Measurements from ENCODE around the gene NINJ2. TPM values are rescaled to one million over a fixed set of nuclear protein-coding genes. Genes with fewer than 3 reads are reported as not detected.
A peak's percentile ranks its signal among the peaks of the same experiment; 100 is the strongest.
"Not testable (repeated sequence)": the region's sequence is repeated elsewhere in the genome, so short reads cannot be mapped to it uniquely, and the experiment has no call there.

Gene NINJ2
- total RNA-seq, 1 experiment from 2014 or later, result 3.1 TPM

- H3K36me3 ChIP-seq, result peaks cover 9% of the 10 kb centered on the region; the same call in 1 of the 2 replicates
Measured at GRCh38 chr12:647385-648085, 15.7 kb downstream of the NINJ2 start.

GRCh38 chr12:646442-647384 lies 16.5 kb downstream of the NINJ2 start:
- DNase-seq, result no peak
- Histone ChIP-seq H3K4me3 (no peak overlapping the region), H3K9me3 (no peaks in the 10 kb centered on the region)

More at GRCh38 chr12:647385-648085, 15.7 kb downstream of the NINJ2 start:
- Histone ChIP-seq H3K27me3 (no peaks in the 10 kb centered on the region), H3K9me3 (no peaks in the 10 kb centered on the region), H3K4me3 (no peak overlapping the region)
- no peak for DNase-seq

DNA sequence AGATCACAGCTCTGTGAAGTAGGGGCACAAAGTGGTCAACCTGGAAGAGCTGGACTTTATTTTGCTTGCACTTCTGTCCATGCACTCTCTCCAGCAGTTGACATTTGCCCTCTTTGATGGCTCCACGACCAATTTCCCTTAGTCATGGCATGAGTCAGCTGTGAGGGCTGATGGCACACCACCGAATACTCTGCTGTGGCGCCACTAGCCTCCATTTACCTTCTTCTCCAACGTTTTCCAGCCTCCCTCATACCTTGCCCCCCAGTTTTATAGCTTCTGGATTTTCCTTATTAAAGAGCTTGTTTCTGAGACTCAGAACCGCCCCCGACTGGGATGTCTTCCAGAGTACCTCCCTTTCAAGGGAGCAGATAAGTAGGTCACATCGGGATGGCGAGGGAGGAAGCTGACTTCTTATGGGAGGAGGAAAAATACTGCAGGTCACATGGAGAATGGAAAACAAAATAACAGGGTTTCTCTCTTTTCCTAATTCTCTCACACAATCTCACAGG lies 17.6 kb downstream of the NINJ2 start:
- no peak overlapping the region for H3K4me3 ChIP-seq
- peak; percentile 35 for DNase-seq
- no peaks in the 10 kb centered on the region for H3K9me3 ChIP-seq
- H3K36me3 ChIP-seq, result peaks cover 9% of the 10 kb centered on the region; the same call in 1 of the 2 replicates
- no peaks in the 10 kb centered on the region for H3K27me3 ChIP-seq

More at GRCh38 chr12:646442-647384, 16.5 kb downstream of the NINJ2 start:
- peaks cover 9% of the 10 kb centered on the region; the same call in 1 of the 2 replicates for H3K36me3 ChIP-seq
- no peaks in the 10 kb centered on the region for H3K27me3 ChIP-seq

GRCh38 chr12:644818-645552 lies 18.3 kb downstream of the NINJ2 start:
- DNase-seq, result peak; percentile 73
- Histone ChIP-seq H3K36me3 (peaks cover 9% of the 10 kb centered on the region; the same call in 1 of the 2 replicates), H3K27me3 (no peaks in the 10 kb centered on the region), H3K9me3 (no peaks in the 10 kb centered on the region), H3K4me3 (no peak overlapping the region)

DNA sequence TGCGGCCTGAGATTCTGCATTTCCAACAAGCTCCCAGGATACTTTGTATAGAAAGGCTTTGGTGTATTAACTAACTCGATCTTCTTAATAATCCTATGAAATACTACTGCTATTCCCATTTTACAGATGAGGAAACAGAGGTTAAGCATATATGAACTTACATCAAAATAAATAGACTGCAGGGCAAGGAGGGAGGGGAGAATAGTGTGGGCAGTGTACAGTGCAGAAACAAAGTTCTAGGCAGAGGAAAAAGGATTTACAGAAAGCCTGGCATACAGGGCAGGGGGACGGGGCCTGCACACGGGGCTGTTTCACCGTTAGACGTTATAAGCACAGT lies 19.0 kb downstream of the NINJ2 start:
- H3K9me3 ChIP-seq, result no peaks in the 10 kb centered on the region
- no peak for DNase-seq
- H3K4me3 ChIP-seq, result no peak overlapping the region

DNA sequence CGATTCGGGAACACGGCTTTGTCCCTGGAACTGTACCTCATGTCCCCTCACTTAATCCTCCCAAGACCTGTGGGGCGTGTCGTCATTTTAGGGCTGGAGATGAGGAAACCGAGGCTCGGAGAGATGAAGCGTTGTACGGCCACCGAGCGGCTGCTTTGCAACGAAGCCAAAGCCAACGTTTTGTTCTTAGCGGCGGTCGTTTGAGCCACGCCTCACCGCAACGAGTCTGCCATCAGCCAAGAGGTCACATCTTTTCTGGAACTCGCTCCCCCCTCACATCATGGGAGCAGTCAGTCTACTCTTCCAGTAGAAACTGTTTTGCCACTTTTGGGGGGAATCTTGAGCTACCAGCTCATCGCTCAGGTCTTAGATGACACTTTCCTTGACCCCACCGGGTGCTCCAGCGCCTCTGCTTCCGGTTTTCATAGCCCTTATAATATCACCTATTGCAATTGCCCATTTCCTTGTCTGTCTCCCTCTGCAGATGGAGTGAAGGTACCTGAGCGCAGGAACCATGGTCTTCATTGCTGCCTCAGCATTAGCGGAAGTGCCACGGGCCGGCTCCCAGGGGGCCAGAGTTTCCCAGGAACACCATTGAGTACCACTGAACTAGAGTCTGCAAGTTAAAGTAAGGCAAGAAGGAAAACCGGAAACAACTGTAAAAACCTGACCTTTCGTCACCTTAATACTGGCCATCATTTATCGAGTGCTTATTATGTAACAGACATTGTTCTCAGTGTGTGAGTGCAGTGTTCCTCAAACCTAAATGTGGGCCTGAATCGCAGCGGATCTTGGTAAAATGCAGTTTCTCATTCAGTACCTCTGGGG lies 19.6 kb downstream of the NINJ2 start:
- Histone ChIP-seq H3K9me3 (no peaks in the 10 kb centered on the region), H3K4me3 (peak overlapping the region; percentile 60), H3K36me3 (peaks cover 9% of the 10 kb centered on the region; the same call in 1 of the 2 replicates), H3K27me3 (no peaks in the 10 kb centered on the region)
- DNase-seq, result no peak

More for the DNA sequence above, 19.0 kb downstream of the NINJ2 start:
- peaks cover 9% of the 10 kb centered on the region; the same call in 1 of the 2 replicates for H3K36me3 ChIP-seq
- H3K27me3 ChIP-seq, result no peaks in the 10 kb centered on the region

DNA sequence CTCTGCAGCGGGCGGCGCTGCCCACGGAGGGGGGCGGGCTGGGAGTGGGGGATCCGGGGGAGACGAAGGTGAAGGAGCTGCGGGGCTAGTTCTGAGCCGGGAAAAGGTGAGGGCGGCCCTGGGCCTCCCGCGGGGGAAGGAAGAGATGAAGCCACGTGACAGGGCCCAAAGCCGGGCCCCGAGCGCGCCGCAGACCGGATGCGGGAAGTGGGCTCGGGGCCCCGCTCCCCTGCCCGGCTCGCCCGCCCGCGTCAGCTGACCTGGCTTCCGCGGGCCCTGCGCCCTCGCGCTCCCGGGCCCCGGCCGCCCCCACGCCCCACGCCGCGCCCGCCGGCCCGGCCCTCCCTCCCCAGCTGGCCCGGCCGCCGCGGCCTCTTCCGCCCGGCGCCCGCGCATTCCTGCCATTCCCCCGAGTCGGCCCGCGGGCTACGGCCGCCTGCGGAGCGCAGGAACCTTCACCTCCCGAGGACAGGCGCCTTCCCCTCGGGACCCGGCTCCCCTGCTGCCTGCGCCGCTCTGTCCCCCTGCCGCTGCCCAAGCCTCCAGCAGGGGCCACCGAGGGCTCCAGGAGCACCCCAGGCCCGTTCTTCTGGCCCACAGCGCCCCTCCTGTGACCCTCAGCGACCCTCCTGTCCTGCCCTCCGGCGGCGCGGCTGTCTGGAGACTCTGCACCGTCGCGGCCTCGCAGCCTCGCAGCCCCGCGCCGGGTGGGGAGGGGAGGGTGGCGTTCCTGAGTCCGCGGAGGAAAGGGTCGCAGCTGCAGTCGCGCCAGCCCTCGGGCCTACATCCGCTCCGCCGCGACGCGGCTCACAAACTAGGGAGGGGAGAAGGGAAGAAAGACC lies 20.4 kb downstream of the NINJ2 start:
- Histone ChIP-seq H3K4me3 (peak overlapping the region; percentile 60), H3K36me3 (peaks cover 9% of the 10 kb centered on the region; the same call in 1 of the 2 replicates), H3K9me3 (no peaks in the 10 kb centered on the region), H3K27me3 (no peaks in the 10 kb centered on the region)
- DNase-seq, result peak; percentile 90

DNA sequence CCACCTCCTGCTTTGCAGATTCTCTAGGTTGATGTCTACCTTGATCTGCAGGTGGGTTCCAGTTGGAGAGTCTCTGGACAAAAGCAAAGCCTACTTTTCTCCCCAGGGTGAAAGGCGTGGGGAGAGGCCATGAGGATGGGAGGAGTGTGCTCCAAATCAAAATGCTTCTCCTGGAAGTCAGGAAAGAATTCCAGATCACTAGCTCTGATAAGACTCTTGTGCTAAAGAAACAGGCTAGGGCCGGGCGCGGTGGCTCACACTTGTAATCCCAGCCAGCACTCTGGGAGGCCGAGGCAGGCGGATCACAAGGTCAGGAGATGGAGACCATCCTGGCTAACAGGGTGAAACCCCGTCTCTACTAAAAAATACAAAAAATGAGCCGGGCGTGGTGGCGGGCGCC lies 21.9 kb downstream of the NINJ2 start:
- H3K9me3 ChIP-seq, H3K36me3 ChIP-seq, H3K4me3 ChIP-seq, DNase-seq, H3K27me3 ChIP-seq: not testable (repeated sequence)

- no peaks in the 10 kb centered on the region for H3K9me3 ChIP-seq
- H3K27me3 ChIP-seq, result no peaks in the 10 kb centered on the region
- H3K36me3 ChIP-seq, result peaks cover 9% of the 10 kb centered on the region; the same call in 1 of the 2 replicates
- DNase-seq, result no peak
- no peak overlapping the region for H3K4me3 ChIP-seq
Measured at GRCh38 chr12:640773-641172, 22.5 kb downstream of the NINJ2 start.

DNA sequence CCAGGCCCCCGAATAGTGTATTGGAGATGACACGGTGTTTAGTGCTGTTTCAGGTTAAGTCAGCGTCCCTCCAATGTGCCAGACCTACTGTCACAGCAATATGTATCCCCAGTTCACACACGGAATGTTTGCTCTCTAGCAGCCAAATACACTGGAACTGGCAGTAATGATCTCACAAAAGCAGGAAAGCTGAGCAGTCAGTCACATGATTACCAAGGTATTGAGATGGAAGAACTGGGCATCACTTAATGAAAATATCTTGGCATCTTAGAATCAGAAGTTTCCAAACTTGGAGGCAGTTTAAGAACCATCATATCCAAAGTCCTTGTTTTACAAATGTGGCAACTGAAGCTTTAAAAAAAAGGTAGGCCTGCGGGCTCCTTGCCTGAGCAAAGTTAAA lies 23.3 kb downstream of the NINJ2 start:
- DNase-seq, result no peak

DNA sequence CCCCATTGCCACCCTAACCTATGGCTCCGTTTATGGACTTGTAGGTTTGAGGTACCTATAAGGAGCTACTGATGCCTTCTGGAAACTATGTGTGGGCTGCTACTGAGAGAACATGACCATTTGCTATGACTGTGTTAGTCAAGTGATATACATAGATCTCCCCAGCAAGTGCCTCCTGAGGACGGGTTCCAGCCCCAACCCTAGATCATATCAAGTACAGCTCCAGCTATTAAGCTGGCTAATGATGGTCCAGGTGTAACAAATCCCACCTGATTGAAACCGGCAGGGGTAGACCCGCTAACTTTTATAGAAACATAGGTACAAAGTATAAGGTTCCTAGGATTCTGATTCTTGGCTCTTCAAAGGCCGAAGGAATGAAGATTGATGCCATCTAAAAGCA lies 23.7 kb downstream of the NINJ2 start:
- Histone ChIP-seq H3K4me3 (no peak overlapping the region), H3K36me3 (peaks cover 9% of the 10 kb centered on the region; the same call in 1 of the 2 replicates), H3K27me3 (no peaks in the 10 kb centered on the region), H3K9me3 (no peaks in the 10 kb centered on the region)
- no peak for DNase-seq

More for the DNA sequence above, 23.3 kb downstream of the NINJ2 start:
- Histone ChIP-seq H3K4me3 (no peak overlapping the region), H3K36me3 (peaks cover 9% of the 10 kb centered on the region; the same call in 1 of the 2 replicates), H3K9me3 (no peaks in the 10 kb centered on the region), H3K27me3 (no peaks in the 10 kb centered on the region)

DNA sequence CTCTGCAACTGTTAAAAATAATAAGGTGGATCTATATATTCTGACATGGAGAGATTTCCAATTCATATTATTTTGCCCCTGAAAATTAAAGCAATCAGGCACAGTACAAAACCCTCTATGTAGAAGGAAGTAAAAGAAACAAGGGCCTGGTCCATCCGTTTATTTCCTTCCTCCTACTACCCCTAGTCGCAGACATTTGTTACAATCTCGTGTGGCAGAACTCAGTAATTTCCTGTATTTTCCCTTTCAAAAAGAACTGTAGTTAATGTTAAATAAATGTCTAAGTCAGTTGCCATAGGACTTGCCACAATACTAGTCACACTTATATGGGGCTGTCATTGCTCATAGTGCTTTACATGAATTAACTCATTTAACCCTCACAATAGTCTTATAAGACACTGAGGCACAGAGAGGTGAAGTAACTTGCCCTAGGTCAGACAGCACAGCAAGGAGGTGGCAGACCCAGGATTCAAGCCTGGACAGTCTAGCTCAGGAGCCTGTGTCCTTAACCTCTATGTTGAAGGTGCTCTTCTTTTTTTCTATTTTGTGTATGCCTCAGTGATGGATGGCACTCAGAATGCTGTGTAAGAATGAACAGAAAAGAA lies 24.2 kb downstream of the NINJ2 start:
- H3K4me3 ChIP-seq, result no peak overlapping the region
- H3K9me3 ChIP-seq, result no peaks in the 10 kb centered on the region
- DNase-seq, result no peak
- H3K36me3 ChIP-seq, result peaks cover 6% of the 10 kb centered on the region; the same call in 1 of the 2 replicates
- H3K27me3 ChIP-seq, result no peaks in the 10 kb centered on the region

DNA sequence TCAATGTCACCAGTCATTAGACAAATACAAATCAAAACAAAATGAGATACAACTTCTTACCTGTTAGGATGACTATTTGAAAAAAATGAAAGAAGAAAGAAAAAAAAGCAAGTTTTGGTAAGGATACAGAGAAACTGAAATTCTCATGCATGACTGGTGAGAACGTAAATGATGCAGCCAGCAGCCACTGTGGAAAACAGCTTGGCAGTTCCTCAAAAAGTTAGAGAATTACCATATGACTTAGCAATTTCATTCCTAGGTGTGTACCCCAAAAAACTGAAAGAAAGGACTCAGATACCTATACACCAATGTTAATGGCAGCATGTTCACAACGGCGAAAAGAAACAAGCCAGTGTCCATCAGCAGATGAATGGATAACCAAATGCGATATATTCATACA lies 26.6 kb downstream of the NINJ2 start:
- no peaks in the 10 kb centered on the region for H3K36me3 ChIP-seq
- DNase-seq, result no peak
- no peaks in the 10 kb centered on the region for H3K9me3 ChIP-seq
- no peak overlapping the region for H3K4me3 ChIP-seq
- H3K27me3 ChIP-seq, result no peaks in the 10 kb centered on the region

DNA sequence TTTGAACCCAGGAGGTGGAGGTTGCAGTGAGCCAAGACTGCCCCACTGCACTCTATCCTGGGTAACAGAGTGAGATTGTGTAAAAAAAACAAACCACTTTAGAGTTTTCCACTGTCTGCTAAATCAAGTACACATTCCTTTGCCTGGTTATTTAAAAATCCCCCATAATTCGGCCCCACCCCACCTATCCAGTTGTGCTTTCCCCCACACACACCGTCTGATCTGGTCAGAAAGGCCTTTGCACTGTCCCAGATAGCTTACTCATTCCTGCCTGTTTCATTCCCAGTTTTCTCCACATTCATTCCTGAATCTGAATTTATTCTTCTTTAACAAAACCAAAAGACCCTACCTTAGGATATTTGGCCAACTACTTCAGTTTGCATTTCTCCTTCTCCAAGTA lies 29.5 kb downstream of the NINJ2 start:
- Histone ChIP-seq H3K27me3 (no peaks in the 10 kb centered on the region), H3K4me3 (no peak overlapping the region), H3K36me3 (no peaks in the 10 kb centered on the region), H3K9me3 (no peaks in the 10 kb centered on the region)
- no peak for DNase-seq
